Measurements from ENCODE around the gene CELSR1.

CELSR1 gene

GRCh38 chr22:46348099-46348695 is 189.2 kb downstream of the CELSR1 start:
- DNase-seq: no peak

DNA sequence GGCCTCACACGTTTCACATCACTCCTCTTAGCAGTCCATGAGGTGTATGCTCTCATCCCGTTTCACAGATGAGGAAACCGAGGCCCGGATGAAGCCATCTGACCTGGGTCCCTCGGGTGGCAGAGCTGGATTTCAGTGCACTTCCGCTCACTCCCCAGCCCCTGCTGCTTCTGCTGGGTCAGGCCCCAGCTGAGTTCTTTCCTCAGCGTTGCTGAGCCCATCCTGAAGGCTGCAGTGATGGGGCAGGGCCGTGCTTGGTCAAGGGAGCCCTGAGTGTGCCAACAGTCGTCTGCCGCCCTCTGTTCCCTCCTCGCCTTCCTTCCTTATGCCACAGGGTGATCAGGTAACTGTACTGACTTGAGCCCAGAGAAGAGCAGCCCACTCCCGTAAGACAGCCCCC is 189.8 kb downstream of the CELSR1 start:
- DNase-seq: no peak

- no peak for DNase-seq
Measured at GRCh38 chr22:46346680-46347405, 190.6 kb downstream of the CELSR1 start.

DNA sequence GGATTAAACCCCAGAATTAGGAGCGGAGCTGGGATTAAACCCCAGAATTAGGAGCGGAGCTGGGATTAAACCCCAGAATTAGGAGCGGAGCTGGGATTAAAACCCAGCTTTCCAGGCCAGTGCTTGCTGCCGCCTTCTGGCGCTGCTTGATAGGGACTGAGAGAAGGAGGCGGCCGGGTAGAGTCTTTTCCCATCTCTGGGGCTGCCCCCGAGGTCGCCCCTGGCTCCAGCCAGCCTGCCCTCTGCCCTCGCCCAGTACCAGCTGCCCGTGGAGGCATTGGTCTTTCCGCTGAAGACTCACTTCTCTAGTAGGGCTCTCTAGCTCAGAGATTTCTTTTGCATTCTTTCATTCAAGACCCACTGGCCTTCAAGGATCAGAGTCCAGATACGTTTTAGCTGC is 196.7 kb downstream of the CELSR1 start:
- no peak for DNase-seq

GRCh38 chr22:46339956-46340355 is 197.5 kb downstream of the CELSR1 start:
- no peak for DNase-seq

GRCh38 chr22:46338636-46339035 is 198.8 kb downstream of the CELSR1 start:
- no peak for DNase-seq

GRCh38 chr22:46337870-46338269 is 199.6 kb downstream of the CELSR1 start:
- DNase-seq: no peak

DNA sequence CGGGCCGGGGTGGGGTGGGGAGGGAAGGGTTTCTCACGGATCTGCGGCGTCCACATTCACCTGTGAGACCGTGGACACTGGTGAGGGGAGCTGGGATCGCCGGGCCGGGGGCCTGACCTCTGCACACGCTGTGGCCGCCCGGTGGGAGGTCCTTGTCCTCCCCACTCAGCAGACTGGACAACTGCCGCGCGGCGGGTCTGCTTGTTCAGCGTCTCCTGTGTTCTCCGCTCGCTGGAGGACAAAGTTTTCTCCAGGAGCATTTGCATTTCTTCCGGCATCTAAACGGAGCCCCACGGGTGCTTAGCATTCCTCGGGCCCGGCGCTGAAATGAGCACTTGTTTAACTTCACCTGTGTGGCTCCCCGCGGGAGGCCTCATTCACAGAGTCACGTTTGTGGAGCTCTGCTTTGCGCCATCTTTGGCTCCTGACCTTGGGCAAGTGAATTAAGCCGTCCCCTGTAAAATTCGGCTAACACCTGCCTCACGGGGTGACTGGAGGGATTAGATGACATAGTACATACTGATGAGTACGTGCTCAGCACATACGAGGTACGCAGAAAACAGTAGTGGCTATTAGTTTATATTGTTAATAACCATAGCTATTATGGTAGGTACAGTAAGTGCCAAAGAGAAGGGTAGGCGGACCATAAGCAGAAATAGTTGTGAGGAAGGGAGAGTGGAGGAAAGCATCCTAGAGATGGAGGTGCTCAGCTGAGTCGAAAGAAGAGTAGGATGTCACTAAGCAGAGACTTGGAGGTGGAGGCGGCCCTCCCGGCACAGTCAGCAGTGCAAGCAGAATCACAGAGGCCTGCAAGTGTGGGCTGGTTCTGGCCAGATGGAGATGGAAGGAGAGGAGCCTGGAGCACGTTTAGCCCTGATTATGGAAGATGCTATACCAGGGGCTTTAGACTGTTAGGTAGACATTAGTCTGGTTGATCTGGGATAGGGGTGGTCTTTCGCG is 201.0 kb downstream of the CELSR1 start:
- peak in 3 of 14 donors; percentile 4 to 42 (median 20) for DNase-seq

GRCh38 chr22:46335201-46336118 is 202.0 kb downstream of the CELSR1 start, which contains the start of gene TRMU:
TRMU (plus strand) TSS chr22:46335714; CDS start chr22:46335765, 51 bp downstream.
- DNase-seq: peak in 13 of 14 donors; percentile 54 to 87 (median 68)

- no peak for DNase-seq
Measured at GRCh38 chr22:46331496-46331895, 205.9 kb downstream of the CELSR1 start.

GRCh38 chr22:46330426-46330825 is 207.0 kb downstream of the CELSR1 start:
- DNase-seq: no peak

- DNase-seq: no peak
Measured at GRCh38 chr22:46329616-46330015, 207.8 kb downstream of the CELSR1 start.

DNA sequence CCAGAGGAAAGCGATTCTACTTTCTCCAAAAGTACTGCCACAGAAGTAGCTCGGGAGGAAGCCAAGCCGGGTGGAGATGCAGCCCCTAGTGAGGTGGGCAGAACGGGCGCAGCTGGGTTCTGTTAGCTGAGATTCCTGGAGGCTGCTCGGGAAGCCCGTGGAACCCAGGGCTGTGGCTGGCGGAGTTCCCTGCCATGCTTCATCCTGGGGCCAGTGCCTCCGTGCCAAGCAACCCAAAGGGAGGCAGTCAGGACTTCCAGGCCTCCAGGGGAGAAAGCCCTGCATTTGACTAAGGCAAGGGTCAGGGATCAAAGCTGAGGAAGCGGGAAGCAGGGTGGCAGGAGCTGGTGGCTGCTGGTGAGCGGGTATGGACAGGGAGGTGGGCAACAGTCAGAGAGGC is 208.6 kb downstream of the CELSR1 start:
- DNase-seq: no peak

DNA sequence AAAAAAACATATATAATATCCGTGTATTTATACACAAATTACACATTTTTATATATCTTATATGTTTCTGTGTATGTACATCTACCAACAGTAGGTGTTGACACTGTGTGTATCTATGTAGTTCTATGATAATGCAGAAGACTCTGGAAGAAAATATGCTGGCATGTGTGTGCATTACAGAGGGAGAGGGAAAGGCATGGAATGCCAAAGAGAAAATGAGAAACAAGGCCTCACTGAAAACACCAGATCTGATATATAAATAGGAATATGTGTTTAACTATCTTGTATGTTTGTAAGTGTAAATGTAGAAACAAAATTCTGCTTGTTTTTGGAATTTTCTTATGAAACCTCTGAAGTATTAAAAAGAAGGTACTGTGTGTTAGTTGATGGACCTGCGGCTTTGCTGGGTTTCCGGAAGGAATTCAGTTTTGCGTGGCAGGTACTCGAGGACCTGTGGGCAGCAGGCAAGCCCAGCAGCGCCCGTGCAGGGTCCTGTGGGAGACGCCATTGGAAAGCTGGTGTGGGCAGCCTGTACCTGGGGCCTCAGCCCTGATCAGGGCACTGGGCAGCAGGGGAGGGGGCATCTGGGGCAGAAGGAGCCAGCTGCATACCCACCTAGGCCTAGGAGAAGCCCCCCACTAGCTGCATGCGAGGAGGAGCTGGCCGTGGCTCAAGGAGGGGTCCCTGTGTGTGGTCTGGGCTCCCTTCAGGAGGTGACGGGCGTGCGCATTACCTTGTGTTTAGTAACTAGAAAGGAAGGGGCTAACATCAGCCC is 209.5 kb downstream of the CELSR1 start:
- no peak for DNase-seq

- DNase-seq: no peak
Measured at GRCh38 chr22:46326066-46326680, 211.2 kb downstream of the CELSR1 start.

DNA sequence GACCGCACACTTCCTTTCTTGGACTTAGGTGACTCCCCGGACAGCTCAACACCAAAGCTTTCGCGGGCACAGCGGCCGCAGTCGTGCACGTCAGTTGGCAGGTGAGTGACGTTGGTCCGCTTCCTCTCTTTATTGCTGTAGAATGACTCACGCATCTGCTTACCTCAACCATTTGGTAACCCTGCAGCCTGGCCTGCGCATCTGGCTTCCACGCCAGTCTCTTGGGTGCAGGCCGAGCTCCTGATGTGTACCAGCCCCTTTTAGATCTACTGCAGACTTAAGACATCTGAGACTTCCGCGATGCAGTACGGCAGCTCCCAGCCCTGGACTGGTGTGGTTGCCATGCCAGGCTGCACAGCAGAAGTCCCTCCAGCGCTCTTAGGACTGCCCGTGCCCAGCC is 214.3 kb downstream of the CELSR1 start:
- DNase-seq: no peak

DNA sequence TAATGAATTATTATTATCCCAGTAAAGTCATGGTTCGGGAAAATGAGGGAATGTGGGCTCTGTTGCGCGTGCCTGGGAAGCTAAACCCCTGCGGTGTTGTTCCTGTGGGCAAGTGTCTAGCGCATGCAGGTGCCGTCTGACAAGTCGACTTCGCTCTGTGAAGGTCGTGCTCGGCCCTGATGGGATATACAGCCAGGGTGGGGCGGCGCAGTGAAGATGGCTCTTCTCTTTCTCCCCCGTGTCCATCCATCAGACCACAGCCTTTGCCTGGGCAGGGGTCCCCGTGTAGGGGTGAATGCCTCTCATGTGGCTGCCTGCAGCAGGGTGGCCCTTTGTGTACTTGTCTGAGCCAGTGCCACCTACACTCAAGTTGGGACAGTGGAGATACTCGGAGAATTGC is 214.7 kb downstream of the CELSR1 start:
- DNase-seq: no peak

GRCh38 chr22:46320716-46321386 is 216.6 kb downstream of the CELSR1 start:
- no peak for DNase-seq

- DNase-seq: no peak
Measured at GRCh38 chr22:46320166-46320710, 217.2 kb downstream of the CELSR1 start.

GRCh38 chr22:46319319-46319718 is 218.1 kb downstream of the CELSR1 start:
- no peak for DNase-seq
